ENCODE results near the gene MAN2A1. TPM values are rescaled to one million over a fixed set of nuclear protein-coding genes. Genes with fewer than 3 reads are reported as not detected.
"Not testable (repeated sequence)": the region's sequence is repeated elsewhere in the genome, so short reads cannot be mapped to it uniquely, and the experiment has no call there.

The MAN2A1 gene
- total RNA-seq, 1 donor from 2014 or later = 99.5 TPM

- DNase-seq = no peak
These were observed 184.0 kb downstream of the MAN2A1 start for GRCh38 chr5:109873687-109874086.

GRCh38 chr5:109874108-109874507, 184.4 kb downstream of the MAN2A1 start:
- DNase-seq = no peak

GRCh38 chr5:109876030-109876725, 186.5 kb downstream of the MAN2A1 start:
- DNase-seq = no peak

GRCh38 chr5:109876941-109877669, 187.4 kb downstream of the MAN2A1 start:
- no peak for DNase-seq

GRCh38 chr5:109877670-109878045, 187.9 kb downstream of the MAN2A1 start:
- no peak for DNase-seq

GRCh38 chr5:109878887-109879286, 189.2 kb downstream of the MAN2A1 start:
- no peak for DNase-seq

GRCh38 chr5:109880907-109881685, 191.4 kb downstream of the MAN2A1 start:
- no peak for DNase-seq

- DNase-seq = no peak
These were observed 192.8 kb downstream of the MAN2A1 start for GRCh38 chr5:109882546-109882945.

- DNase-seq = no peak
These were observed 194.9 kb downstream of the MAN2A1 start for GRCh38 chr5:109884676-109885075.

- DNase-seq = no peak
These were observed 195.5 kb downstream of the MAN2A1 start for GRCh38 chr5:109885205-109885604.

GRCh38 chr5:109888989-109889388, 199.3 kb downstream of the MAN2A1 start:
- no peak for DNase-seq

GRCh38 chr5:109893271-109893670, 203.5 kb downstream of the MAN2A1 start:
- DNase-seq = not testable (repeated sequence)

GRCh38 chr5:109898269-109899162, 208.8 kb downstream of the MAN2A1 start:
- peak; percentile 26 for DNase-seq

GRCh38 chr5:109899163-109899535, 209.4 kb downstream of the MAN2A1 start:
- DNase-seq = no peak

GRCh38 chr5:109900461-109900860, 210.7 kb downstream of the MAN2A1 start:
- DNase-seq = peak; percentile 30

- DNase-seq = no peak
These were observed 211.3 kb downstream of the MAN2A1 start for GRCh38 chr5:109900911-109901627.

- DNase-seq = no peak
These were observed 211.9 kb downstream of the MAN2A1 start for GRCh38 chr5:109901628-109901981.

GRCh38 chr5:109903061-109903460, 213.3 kb downstream of the MAN2A1 start:
- DNase-seq = no peak

- peak; percentile 32 for DNase-seq
These were observed 216.2 kb downstream of the MAN2A1 start for GRCh38 chr5:109905906-109906305.

GRCh38 chr5:109907189-109907588, 217.5 kb downstream of the MAN2A1 start:
- peak; percentile 14 for DNase-seq

- DNase-seq = peak; percentile 56
These were observed 218.0 kb downstream of the MAN2A1 start for GRCh38 chr5:109907731-109908130.

Data from tongue (tissue), 2 donors.